GM18873 (cell line): ENCODE results near the gene PRKCH.
"Not testable (repeated sequence)": the region's sequence is repeated elsewhere in the genome, so short reads cannot be mapped to it uniquely, and the experiment has no call there.

Experiments
- ATAC-seq: cut with Tn5 transposase; IDR thresholded peaks from one replicate; pipeline ENCODE4 v1.9.1; 2021; ENCODE audit warnings: mild to moderate bottlenecking, moderate library complexity, moderate number of reproducible peaks; ENCODE audit not compliant: unreplicated experiment, low FRiP score

PRKCH gene

DNA sequence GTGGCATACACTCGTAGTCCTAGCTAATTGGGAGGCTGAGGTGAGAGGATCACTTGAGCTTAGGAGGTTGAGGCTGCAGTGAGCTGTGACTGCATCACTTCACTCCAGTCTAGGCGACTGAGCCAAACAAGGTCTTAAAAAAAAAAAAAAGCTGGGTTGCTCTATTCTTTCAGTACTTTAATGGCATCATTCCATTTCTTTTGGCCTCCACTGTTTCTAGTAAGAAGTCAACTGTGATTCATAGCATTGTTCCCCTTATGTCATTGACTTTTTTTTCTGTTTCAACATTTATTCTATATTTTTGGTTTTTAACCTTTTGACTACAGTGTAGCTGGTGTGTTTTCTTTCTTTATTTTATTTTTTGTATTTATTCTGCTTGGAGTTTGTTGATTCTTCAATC, 16.7 kb upstream of the PRKCH start:
- ATAC-seq = no peak

- ATAC-seq = no peak
Measured at GRCh38 chr14:61308198-61308597, 13.2 kb upstream of the PRKCH start.

- ATAC-seq = not testable (repeated sequence)
Measured at GRCh38 chr14:61308701-61309100, 12.7 kb upstream of the PRKCH start.

- no peak for ATAC-seq
Measured at GRCh38 chr14:61315313-61315712, 6.1 kb upstream of the PRKCH start.

DNA sequence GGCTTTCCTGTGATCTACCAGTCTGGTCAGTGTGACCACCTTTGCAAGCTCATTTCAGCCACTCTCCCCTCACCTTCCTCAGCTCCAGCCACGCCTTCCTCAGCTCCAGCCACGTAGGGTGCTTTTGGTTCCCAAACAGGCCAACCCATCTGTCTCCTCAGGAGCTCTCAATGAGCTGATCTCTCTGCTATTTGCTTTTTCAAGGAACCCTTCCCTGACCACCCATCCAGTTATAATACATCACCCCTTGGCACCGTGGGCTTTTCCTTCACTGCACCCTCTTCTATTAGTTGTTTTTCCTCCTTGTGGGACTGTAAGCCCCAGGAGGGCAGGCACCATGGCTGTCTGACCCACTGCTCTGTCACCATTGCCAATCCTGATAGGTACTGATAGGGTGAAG, 2.3 kb upstream of the PRKCH start:
- no peak for ATAC-seq

GRCh38 chr14:61319706-61320105, 1.7 kb upstream of the PRKCH start:
- no peak for ATAC-seq

DNA sequence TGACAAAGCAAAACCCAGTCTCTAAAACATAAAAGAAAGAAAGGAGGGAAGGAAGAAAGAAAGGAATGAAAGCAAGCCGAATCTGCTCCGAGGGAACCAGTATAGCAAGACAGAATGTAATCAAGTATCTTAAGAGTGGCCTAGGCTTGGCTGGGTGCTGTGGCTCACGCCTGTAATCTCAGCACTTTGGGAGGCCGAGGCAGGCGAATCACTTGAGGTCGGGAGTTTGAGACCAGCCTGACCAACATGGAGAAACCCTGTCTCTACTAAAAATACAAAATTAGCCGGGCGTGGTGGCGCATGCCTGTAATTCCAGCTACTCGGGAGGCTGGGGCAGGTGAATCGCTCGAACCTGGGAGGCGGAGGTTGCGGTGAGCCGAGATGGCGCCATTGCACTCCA, 1.2 kb upstream of the PRKCH start:
- not testable (repeated sequence) for ATAC-seq

DNA sequence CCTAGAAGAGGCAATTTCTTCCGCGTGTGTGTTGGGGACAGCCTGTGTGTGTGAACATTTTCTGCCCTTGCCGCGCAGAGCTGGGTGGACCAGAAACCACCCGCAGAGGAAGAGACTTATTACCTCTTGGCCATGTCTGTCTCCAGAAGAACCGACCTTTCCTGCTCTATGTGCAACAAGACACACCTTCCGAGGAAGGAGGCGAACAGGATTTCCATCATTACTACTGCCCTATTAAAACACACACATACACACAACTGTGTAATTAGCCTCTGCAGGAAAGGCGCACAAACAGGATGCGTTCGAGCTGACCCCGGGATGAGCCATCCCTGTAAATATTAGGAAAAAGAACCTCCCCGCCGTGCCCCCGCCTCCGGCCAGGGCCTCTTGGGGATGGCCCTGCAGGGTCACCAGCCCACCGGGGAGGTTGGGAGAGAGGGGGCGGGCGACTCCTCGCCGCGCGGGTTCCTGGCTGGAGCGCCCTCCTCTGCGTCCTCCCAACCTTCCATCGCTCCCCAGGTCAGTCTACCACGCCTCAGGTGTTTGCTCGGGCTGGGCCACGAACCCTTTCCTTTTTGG, 484 bp upstream of the PRKCH start:
- ATAC-seq = no peak

DNA sequence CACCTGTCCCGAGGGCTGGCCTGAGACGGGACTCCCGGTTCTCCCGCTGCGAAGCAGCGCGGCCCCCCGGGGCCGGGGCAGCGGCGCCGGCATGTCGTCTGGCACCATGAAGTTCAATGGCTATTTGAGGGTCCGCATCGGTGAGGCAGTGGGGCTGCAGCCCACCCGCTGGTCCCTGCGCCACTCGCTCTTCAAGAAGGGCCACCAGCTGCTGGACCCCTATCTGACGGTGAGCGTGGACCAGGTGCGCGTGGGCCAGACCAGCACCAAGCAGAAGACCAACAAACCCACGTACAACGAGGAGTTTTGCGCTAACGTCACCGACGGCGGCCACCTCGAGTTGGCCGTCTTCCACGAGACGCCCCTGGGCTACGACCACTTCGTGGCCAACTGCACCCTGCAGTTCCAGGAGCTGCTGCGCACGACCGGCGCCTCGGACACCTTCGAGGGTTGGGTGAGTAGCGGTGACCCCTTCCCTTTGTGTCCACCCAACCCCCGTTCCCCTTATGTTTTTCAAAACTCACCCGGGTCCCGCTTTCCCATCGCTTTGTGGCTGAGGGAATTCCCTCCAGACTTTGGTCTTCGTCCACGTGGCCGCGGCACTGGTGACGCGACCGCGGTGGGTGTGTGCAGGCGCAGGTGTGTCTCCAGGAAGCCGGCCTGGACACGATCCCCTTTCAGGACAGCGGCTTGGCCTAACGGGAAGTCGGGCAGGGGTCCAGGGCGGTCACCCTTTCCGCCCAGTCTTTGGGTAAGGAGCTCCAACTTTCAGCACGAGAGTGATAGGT, 826 bp downstream of the PRKCH start:
- ATAC-seq = no peak

DNA sequence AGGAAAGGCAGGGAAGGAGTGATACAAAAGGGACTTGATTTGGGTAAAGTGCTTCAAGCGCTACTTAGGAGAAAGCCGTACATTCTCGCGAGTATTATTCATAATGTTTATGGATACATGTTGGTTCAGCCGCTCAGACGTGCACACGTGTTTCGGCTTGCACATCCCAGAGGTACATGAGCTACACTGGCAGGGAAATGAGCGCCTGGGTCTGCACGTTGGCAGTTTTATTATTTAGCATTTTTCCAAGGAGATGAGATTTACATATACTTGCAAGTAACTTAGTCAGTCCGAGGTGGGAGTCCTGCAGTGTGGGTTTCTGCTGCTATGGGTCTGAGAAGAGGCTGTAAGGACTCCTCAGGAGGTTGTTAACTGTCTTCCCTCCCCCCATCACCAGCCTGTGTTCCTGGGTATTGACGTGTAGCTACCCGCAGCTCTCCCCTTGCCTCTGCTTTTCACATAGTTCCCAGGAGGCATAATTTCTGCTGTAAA, 1.5 kb downstream of the PRKCH start:
- ATAC-seq = no peak

DNA sequence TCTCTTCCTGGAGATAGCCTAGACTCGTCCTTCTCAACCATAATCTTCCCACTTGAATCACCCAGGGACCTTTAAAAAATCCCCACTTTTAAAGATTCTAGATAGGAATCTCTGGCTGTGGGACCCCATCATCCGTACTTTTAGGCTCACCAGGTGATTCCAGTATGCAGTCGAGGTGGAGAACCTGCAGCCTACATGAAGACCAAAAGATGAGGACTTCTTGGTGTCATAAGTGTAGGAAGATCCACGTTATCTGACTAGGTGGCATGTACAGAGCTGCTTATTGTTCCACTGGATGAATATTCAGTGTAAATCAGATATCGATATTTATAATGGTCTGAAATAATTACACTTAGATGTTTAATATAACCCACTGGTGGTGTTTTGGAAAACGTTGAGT, 2.6 kb downstream of the PRKCH start:
- no peak for ATAC-seq

DNA sequence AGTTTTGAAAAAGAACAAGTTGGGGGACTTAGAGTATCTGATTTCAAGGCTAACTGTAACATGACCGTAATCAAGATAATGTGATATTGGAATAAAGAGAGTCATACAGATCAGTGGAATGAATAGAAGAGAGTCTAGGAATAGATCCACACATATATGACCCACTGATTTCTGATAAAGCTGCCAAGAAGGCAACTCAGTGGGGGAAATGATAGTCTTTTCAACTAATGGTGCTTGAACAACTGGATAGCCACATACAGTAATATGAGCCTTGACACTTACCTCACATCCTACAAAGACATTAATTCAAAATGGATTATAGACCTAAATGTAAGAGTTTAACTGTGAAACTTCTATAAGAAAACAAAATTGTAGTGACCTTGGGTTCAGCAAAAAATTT, 3.8 kb downstream of the PRKCH start:
- ATAC-seq = no peak

DNA sequence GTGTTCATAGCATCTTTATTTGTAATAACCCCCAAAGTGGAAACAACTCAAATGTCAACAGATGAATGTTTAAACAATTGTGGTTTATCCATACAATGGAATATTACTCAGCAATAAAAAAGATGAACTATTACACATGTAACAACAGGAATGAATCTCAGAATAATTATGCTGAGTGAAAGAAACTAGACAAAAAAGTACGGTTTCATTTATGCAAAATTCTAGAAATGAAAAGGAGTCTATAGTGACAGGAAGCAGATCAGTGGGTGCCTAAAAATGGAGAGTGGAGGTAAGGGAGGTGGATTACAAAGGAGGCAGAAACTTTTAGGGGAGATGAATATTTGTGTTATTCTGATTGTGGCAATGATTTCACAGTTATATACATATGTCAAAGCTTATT, 4.8 kb downstream of the PRKCH start:
- ATAC-seq = no peak

DNA sequence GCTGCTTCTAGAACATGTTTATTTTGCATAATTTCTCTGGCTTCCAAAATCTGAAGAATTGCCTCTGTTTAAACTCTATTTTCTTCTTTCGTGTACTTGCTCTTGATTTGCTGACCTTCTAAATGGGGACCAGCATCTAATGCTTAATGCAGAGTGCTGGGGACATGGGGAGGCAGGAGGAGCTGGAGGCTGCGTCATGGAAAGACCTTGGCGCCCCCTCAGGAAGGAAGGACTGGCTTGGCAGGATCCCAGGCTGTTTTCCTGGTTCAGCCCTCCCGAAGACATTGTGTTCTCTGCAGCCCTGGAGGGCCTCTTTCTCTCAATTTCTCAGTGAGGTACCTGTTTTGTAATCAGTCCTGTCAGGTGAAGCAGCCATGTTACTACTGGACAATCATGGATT, 5.5 kb downstream of the PRKCH start:
- ATAC-seq = no peak

GRCh38 chr14:61328626-61329262, 7.4 kb downstream of the PRKCH start:
- no peak for ATAC-seq

DNA sequence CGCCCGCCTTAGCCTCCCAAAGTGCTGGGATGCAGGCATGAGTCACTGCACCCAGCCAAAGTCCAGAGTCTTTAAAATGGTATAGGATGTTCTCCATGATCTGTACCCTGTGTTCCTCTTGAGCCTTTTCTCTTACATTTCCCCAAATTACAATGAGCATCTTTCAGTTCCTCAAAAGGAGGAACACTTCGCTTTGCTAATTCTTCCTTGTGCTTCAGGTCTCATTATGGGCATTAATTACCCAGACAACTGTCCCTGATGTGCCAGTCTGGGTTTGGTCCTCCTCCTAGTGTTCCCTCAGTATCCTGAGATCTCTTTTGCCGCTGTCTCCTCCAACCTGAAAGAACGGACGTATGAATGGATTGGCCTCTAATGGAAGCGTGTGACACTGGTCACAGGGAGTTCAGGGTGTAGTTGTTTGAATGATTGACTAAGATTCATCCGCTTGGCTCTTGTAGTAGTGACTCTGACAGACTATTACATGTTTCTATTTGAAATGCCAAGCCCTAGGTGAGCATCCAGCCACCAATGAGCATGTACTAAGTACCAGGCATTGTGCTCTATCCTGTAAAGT, 8.2 kb downstream of the PRKCH start:
- no peak for ATAC-seq

DNA sequence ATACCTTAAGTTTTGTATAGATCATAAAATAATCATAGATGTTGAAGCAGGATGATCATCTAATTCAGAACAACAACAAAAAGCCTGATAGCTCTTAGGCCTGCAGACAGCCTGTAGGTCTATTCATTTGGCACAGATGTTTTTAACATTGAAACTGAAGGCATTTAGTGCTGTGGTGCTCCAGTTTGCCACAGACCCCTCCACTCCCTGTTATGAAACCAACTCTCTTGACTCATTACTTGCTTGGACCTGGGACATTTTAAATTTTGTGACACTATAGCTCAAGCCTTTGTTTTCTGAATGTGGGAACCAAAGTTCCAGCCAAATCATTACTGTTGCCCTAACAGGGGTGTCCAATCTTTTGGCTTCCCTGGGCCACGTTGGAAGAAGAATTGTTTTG, 9.1 kb downstream of the PRKCH start:
- no peak for ATAC-seq

DNA sequence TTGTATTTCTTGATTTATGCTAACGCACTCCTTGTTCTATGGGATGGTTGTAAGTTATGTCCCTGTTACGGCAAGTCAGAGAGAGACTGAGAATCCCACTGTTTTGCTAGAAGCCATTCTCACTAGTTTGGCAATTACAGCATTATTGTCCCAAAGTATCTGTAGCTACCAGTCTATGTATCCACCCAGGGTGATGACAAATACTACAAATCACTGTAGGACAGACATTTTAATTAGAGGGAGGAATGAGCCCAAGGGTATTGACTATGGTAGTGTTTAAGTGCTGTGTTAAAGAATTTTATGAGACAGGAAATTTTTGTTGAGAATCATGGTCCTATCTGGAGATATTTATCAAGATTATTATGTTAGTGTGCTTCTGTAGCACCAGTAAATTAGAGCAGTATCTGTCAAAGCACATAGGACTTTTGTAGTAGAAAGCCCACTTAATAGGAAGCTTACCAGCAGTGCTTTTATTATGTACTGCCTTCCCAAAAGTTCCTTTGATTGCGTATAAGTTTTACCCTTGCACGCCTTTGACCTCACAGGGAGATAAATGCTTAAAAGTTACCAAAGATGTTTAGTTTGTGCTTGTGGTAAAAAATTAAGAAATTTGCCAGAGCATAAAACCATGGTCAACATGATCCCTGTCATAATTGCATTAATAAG, 10.7 kb downstream of the PRKCH start:
- no peak for ATAC-seq

GRCh38 chr14:61332658-61333029, 11.3 kb downstream of the PRKCH start:
- no peak for ATAC-seq

DNA sequence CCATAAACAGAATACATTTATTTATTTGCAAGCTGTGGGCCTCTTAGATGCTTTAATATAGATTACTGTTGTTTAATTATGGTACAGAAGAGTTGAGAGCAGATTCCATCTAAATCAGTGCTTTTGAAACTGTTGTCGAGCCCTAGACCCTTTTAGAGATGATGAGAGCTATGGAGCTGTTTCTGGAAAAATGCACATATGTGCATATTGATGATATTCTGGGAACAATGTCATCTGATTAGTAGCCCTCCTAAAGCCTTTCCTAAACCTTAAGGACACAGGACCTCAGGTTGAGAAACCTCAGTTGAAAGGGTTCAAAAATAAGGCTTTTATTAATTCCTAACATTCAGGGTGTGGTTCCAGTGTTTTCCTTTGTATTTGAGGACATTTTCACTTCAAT, 11.7 kb downstream of the PRKCH start:
- ATAC-seq = no peak

DNA sequence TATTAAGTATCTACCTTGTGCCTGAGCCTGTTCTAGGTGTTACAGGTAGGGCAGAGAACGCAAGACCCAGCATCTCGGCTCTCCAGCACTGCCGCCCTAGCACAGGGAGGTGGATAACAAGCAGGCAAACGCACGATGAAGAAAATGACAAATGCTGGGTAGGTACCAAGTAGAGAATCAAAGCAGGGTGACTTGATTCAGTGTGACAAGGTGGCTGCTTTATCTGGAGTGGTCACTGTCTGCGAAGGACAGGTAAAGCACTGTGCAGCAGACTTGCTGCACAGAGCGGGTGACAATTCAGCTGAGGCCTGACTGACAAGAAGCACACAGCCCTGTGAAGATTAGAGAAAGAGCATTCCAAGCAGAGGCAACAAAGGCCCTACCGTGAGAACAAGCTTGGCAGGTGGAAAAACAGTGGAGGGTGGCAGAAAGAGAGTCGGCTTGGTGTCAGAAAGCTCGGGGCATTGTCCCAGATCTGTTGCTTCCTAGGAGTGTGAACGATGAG, 12.9 kb downstream of the PRKCH start:
- no peak for ATAC-seq
